GM12892 (cell line): ENCODE results near the gene RPTOR.

ENCODE experiments used
- DNase-seq: peaks from one replicate; pipeline ENCODE4 v3.0.0; 2011; ENCODE audit not compliant: insufficient read length
- FAIRE-seq: peaks from 2 replicates; lab custom pipeline; 2011; peaks lifted over from hg19 to GRCh38; lab: Jason Lieb, UNC
- POLR2A ChIP-seq: IDR thresholded peaks from 2 replicates; pipeline ENCODE4 v1.6.1; 2011; ENCODE audit warnings: low read depth, low read length, control low read depth
- POLR2AphosphoS5 ChIP-seq: IDR thresholded peaks from 2 replicates; pipeline ENCODE4 v1.6.1; 2011; ENCODE audit warnings: low read depth, low read length, control low read depth
- TAF1 ChIP-seq: IDR thresholded peaks from 2 replicates; pipeline ENCODE4 v1.6.1; 2011; ENCODE audit warnings: low read depth, mild to moderate bottlenecking, control low read depth, low read length, borderline replicate concordance

Gene RPTOR

GRCh38 chr17:80681215-80681614, 136.6 kb downstream of the RPTOR start:
- TF ChIP-seq TAF1 (no peak), POLR2AphosphoS5 (no peak), POLR2A (no peak)
- DNase-seq (no peak), FAIRE-seq (no peak)

GRCh38 chr17:80682372-80682771, 137.7 kb downstream of the RPTOR start:
- TF ChIP-seq POLR2A (no peak), TAF1 (no peak), POLR2AphosphoS5 (no peak)
- DNase-seq (no peak), FAIRE-seq (no peak)

- FAIRE-seq = no peak
- DNase-seq = no peak
- no peak for TF ChIP-seq POLR2A
- no peak for TF ChIP-seq POLR2AphosphoS5
These were observed 139.0 kb downstream of the RPTOR start for GRCh38 chr17:80683625-80684104.

- no peak for DNase-seq
- FAIRE-seq = no peak
- TF ChIP-seq POLR2AphosphoS5 = no peak
- no peak for TF ChIP-seq TAF1
- TF ChIP-seq POLR2A = no peak
These were observed 143.2 kb downstream of the RPTOR start for GRCh38 chr17:80687839-80688238.

GRCh38 chr17:80689129-80689619, 144.5 kb downstream of the RPTOR start:
- TF ChIP-seq POLR2A = no peak
- no peak for TF ChIP-seq TAF1
- TF ChIP-seq POLR2AphosphoS5 = no peak
- FAIRE-seq (no peak), DNase-seq (no peak)

DNA sequence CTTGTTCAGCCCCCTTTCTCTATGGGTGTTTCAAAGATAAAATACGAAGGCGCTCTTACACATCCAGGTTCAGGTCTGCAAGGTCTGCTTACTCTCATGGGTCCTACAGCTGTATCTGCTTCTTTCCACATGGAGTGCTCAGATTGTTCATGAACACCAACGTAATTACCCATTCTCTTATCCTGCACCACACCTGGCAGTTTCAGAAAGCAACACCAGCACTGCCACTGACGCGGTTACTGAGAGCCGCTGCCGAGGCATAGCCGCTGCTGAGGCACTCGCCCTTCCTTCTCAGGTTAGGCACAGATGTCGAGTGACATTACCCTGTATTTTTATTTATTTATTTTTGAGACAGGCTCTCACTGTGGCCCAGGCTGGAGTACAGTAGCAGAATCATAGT, 147.1 kb downstream of the RPTOR start:
- FAIRE-seq = no peak
- TF ChIP-seq POLR2AphosphoS5 = no peak
- no peak for TF ChIP-seq POLR2A

DNA sequence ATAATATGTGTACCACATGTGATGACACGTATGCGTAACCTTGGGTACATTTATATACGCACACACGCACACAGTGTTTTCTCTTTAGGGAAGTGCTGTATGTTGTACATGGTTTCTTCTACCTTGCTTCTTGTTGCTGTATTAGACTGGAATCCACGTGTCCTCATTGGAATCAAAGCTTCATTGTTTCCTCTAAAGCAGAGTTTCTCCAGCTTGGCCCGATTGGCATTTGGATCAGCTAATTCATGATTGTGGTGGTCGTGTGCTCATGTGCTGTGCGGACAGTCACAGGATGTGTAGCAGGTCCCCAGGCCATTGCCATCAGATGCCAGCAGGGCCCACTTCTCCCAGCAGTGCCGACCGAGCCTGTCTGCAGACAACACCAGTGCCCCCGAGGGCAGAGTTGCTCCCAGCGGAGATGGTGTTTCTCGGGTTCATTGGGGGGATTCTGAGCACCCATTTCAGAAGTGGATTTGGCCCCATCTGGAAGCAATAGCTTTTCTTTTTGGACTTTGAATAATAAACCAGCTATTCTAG, 148.4 kb downstream of the RPTOR start:
- FAIRE-seq (no peak), DNase-seq (no peak)
- TF ChIP-seq TAF1 (no peak), POLR2AphosphoS5 (no peak), POLR2A (no peak)

More for the DNA sequence above, 147.1 kb downstream of the RPTOR start:
- no peak for DNase-seq

GRCh38 chr17:80693511-80693910, 148.9 kb downstream of the RPTOR start:
- FAIRE-seq (no peak), DNase-seq (no peak)
- TF ChIP-seq POLR2AphosphoS5 = no peak
- TF ChIP-seq TAF1 = no peak
- no peak for TF ChIP-seq POLR2A

- FAIRE-seq (no peak), DNase-seq (no peak)
- TF ChIP-seq TAF1 (no peak), POLR2AphosphoS5 (no peak), POLR2A (no peak)
These were observed 149.7 kb downstream of the RPTOR start for GRCh38 chr17:80694085-80694991.

DNA sequence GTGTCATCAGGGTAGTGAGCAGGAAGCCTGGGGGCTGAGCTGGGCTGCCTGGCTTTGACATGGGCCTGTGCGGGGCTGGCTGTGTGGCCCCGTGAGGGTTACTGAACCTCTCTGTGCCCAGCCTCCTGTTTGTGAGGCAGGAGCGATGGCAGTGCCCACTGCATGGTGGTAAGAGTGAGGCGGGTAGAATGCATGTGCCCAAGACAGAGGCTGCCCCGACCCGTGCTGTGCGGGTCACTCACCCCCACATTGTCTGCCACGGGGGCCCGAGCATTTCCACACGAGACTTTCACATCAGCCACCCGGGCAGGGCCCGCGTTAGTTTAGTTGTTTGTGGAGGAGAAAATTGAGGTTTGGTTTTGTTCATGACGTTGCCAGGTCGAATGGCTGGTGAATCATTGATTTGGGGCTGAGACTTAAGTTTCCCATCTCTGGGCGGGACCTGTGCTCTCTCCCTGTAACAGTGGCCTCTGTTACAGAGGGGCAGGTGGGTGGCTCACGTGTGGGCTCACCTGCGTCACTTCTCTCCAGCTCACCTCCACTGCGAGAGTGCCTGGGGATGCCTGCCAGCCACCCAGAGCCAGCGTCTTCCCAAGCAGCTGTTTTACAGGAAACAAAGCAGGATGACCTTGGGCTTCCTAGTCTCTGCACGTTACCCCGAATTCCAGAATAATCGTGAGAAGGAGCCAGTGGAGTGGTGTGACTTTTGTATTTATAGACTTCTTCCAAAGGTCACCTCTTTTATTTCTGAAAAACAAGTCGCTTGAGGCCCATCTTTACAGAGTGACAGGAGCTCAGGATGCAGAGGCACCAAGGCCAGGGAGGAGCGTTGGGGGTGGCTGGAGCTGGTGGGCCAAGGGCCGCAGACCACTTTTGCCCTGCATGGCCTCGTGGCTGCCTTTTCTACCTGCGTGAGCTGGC, 150.6 kb downstream of the RPTOR start:
- no peak for DNase-seq
- TF ChIP-seq TAF1 (no peak), POLR2AphosphoS5 (no peak)
- FAIRE-seq = no peak

DNA sequence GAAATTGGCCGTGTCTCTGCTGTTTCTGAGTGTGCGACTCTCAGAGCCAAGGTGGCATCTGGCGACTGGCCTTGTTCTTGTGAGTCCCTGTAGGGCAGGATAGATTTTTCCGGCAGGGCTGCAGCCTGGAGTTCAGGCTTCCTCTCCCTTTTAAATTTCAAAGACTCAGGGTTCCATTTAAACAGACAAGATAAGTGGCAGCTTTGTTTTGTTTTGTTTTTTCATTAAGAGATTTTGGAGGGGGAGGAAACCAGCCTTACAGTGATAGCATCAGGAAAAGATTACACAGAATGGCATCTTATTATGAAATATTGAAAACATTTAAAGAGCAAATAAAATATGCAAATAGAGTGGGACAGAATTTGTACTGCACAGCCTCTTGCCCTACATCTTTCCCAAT, 151.3 kb downstream of the RPTOR start:
- FAIRE-seq (no peak), DNase-seq (no peak)
- TF ChIP-seq POLR2AphosphoS5 (no peak), TAF1 (no peak), POLR2A (no peak)
